ENCODE measurements around the gene RAD51B.
A peak's percentile ranks its signal among the peaks of the same experiment; 100 is the strongest.

Gene RAD51B

DNA sequence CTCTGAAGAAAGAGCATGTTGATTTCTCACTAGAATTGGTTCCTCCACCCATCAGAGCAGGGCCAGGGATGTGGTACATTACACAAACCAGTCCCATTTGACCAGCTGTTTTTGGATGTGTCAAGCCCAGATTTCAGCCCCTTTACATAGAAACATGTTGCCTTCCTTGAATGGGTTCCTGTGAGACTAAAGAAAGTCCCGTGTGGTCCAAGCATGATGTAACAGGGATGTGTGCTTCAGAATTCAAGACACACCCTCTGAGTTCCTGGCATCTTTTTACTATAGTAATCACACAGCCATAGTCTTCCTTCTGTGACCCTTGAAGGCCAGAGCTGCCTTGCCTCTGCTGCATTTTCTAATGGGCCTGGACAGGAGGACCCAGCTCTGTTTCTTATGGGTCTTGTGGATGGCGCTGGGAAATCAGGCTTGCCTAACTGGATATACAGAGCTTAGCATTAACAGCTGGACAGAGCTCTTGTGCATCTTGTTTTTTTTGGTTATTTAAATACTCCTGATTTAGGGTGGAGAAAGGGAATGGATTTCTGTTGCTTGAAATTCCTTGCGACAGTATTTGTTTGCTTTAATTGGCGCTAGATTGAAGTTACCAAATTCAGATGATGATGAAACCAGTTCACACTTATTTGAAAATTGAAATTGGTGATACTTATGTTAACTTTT lies 632.3 kb downstream of the RAD51B start:
- no peak for DNase-seq
- no peak for TF ChIP-seq CTCF (IDR thresholded peaks at IDR 0.05; ENCODE audit: low read depth, low read length, missing control alignments)
- no peak overlapping the region for H3K4me3 ChIP-seq (ENCODE audit: low read depth, low read length)
- H3K36me3 ChIP-seq (replicated peaks): no peaks in the 10 kb centered on the region
- H3K27ac ChIP-seq: no peak overlapping the region
- H3K27me3 ChIP-seq (replicated peaks): no peaks in the 10 kb centered on the region
- in situ Hi-C loops (cut with HindIII; ENCODE audit: low pct_ligation_motif_present, low sequenced_read_pairs): no loop called here

- Histone ChIP-seq H3K36me3 (replicated peaks) (no peaks in the 10 kb centered on the region), H3K27me3 (replicated peaks) (no peaks in the 10 kb centered on the region), H3K27ac (no peak overlapping the region), H3K4me3 (ENCODE audit: low read depth, low read length) (no peak overlapping the region)
- DNase-seq: no peak
- no peak for TF ChIP-seq CTCF (IDR thresholded peaks at IDR 0.05; ENCODE audit: low read depth, low read length, missing control alignments)
- in situ Hi-C loops (cut with HindIII; ENCODE audit: low pct_ligation_motif_present, low sequenced_read_pairs): no loop called here
These were observed 638.7 kb downstream of the RAD51B start for GRCh38 chr14:68458253-68458652.

GRCh38 chr14:68458840-68459469 lies 639.4 kb downstream of the RAD51B start:
- H3K36me3 ChIP-seq (replicated peaks): no peaks in the 10 kb centered on the region
- DNase-seq: peak; percentile 62
- H3K27ac ChIP-seq: peak overlapping the region; percentile 70
- H3K27me3 ChIP-seq (replicated peaks): no peaks in the 10 kb centered on the region
- in situ Hi-C loops (cut with HindIII; ENCODE audit: low pct_ligation_motif_present, low sequenced_read_pairs): no loop called here
- H3K4me3 ChIP-seq (ENCODE audit: low read depth, low read length): no peak overlapping the region
- TF ChIP-seq CTCF (IDR thresholded peaks at IDR 0.05; ENCODE audit: low read depth, low read length, missing control alignments): no peak

DNA sequence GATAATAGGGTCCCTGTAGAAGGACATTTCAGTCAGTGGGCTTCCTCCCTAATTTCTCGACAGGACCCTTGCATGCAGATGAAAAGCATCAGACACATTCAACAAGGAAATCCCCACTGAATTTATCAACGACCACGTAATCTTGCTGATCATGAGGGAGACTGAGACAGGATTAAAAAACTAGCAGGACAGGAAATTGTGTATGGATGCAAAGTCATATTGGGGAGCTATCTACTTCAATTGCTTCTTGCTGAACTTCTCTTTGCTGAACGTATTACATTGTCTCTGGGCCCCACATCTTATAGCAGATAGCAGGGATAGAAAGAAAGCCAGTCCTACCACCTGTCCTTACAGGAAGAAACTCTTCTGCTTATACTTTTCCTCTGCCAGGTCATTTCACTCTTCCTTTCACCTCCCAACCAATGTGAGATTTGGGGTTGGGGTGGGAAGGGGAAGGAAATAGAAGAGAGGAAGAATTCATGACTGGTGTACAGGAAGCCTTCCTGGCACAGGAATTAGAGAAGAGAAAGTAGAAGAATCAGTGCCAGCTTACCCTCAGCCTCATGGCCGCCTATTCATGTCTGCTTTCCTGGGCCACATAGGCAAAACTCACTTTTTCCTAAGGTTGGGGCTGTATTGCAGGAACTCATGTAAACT lies 640.0 kb downstream of the RAD51B start:
- TF ChIP-seq CTCF (IDR thresholded peaks at IDR 0.05; ENCODE audit: low read depth, low read length, missing control alignments): no peak
- no peak overlapping the region for H3K4me3 ChIP-seq (ENCODE audit: low read depth, low read length)
- no peaks in the 10 kb centered on the region for H3K27me3 ChIP-seq (replicated peaks)
- in situ Hi-C loops (cut with HindIII; ENCODE audit: low pct_ligation_motif_present, low sequenced_read_pairs): no loop called here
- no peaks in the 10 kb centered on the region for H3K36me3 ChIP-seq (replicated peaks)
- peak overlapping the region; percentile 70 for H3K27ac ChIP-seq
- no peak for DNase-seq

DNA sequence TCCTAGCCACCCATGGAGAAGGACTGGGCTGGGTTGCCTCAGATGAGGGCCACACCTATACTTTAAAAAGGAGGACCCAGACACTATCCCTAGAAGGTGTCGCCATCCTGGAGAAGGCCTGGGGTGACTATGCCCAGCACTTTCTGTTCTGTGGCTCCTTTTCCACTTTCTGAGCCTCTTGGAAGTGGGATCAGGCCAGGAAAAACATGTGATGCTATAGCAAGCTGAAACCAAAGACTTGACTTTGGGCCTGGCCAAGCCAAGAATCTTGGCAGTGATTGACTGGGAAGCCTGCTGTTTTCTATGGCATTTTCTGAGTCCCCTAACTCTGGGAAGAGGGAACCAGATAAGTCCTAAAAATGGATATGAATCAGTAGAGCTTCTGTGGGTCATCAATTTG lies 641.0 kb downstream of the RAD51B start:
- H3K27me3 ChIP-seq (replicated peaks): no peaks in the 10 kb centered on the region
- H3K27ac ChIP-seq: no peak overlapping the region
- no peak overlapping the region for H3K4me3 ChIP-seq (ENCODE audit: low read depth, low read length)
- in situ Hi-C loops (cut with HindIII; ENCODE audit: low pct_ligation_motif_present, low sequenced_read_pairs): no loop called here
- DNase-seq: no peak
- H3K36me3 ChIP-seq (replicated peaks): no peaks in the 10 kb centered on the region
- TF ChIP-seq CTCF (IDR thresholded peaks at IDR 0.05; ENCODE audit: low read depth, low read length, missing control alignments): no peak
